GM19372 (cell line): ENCODE results near the gene ATXN1.

Experiments
- ATAC-seq: cut with Tn5 transposase; IDR thresholded peaks from one replicate; pipeline ENCODE4 v1.9.1; 2021; ENCODE audit warnings: mild to moderate bottlenecking, low read depth, moderate library complexity; ENCODE audit not compliant: unreplicated experiment

Gene ATXN1

GRCh38 chr6:16359563-16359962 is 401.7 kb downstream of the ATXN1 start:
- no peak for ATAC-seq

- no peak for ATAC-seq
These were observed 402.6 kb downstream of the ATXN1 start for GRCh38 chr6:16358531-16359138.

DNA sequence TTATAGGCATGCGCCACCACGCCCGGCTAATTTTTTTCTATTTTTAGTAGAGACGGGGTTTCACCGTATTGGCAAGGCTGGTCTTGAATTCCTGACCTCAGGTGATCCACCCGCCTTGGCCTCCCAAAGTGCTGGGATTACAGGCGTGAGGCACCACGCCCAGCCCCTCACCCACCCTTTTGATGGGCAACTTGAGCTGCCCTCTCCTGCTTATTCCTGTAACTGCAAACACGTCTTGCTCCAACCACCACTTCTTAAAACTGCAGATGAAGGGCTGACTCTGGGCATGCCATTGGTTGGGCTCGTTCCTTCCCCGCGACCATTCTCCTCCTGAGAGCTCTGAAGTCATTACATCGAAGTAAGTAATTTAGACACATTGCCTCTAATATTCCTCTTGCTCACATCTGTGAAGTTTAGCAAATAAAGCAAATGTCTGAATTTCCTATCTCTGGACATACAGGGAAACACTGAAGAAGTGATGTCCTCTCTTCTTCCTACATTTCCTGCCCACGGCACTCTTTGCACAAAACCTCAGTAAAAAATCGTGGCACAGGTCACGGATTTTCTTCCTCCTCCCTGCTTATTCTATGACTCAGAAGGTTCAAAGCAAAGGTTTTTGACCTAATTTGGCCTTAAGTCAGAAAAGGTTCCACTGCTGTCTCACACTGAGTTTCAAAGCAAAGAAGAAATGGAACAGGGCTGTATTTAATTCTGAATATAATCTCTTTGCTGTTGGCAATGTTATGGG is 405.4 kb downstream of the ATXN1 start:
- ATAC-seq: no peak

- no peak for ATAC-seq
These were observed 406.0 kb downstream of the ATXN1 start for GRCh38 chr6:16355238-16355637.

GRCh38 chr6:16354692-16355091 is 406.6 kb downstream of the ATXN1 start:
- no peak for ATAC-seq

GRCh38 chr6:16352821-16353438 is 408.3 kb downstream of the ATXN1 start:
- ATAC-seq: no peak

- ATAC-seq: no peak
These were observed 409.0 kb downstream of the ATXN1 start for GRCh38 chr6:16352258-16352635.

- no peak for ATAC-seq
These were observed 411.7 kb downstream of the ATXN1 start for GRCh38 chr6:16349544-16349943.

GRCh38 chr6:16346831-16347230 is 414.4 kb downstream of the ATXN1 start:
- ATAC-seq: no peak

- ATAC-seq: no peak
These were observed 415.6 kb downstream of the ATXN1 start for GRCh38 chr6:16345449-16346330.

- ATAC-seq: no peak
These were observed 416.5 kb downstream of the ATXN1 start for GRCh38 chr6:16344756-16345155.

DNA sequence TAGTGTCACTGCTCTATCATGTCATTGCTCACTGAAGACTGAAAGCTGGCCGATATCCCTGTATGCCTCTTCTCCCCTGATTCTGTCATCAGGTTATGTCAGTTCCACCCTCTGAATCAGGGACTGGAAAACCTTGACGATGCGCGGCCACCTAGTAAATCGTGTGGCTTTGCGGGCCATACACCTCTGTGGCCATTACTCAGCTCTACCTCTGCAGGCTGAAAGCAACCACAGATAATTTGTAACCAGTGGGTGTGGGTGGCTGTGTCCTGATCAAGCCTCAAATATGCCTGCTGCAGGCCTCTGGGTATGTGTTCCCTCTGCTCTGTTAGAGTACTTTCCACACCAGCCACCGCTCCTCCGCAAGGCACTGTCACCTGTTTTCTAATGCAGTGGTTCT is 417.7 kb downstream of the ATXN1 start:
- ATAC-seq: no peak

GRCh38 chr6:16339265-16339587 is 422.0 kb downstream of the ATXN1 start:
- ATAC-seq: no peak

GRCh38 chr6:16338577-16339264 is 422.5 kb downstream of the ATXN1 start:
- ATAC-seq: no peak

DNA sequence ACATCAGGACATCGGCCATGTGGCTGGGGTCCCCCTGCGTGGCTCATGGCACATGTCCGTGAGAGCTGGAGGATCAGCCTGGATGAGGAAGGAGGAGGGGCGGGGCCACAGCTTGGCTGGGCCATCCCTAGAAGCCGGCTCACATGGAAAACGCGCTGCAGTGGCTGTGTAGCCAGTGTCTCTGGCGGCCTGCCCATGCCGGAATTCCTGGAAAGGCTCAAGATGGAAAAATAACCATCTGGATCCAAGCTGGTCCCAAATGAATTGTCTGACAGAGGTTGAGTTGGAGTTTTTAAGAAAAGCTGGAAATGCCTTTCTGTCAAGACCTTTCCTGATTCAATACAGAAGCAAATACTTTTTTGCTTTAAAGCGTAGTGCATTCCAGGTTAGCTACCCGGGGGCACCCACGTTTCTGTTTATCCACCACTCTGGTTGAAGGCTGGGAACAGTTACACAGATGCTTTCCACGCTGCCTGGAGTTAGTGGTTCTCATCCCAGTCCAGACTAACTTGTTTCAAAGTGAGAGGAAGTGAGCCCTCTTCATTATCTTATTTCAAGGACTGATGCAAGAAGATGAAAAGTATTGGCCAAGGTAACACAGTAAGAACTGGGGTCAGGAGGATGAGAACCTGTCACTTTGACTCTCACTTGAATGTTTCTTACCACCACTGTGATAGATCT is 423.8 kb downstream of the ATXN1 start:
- ATAC-seq: no peak

- no peak for ATAC-seq
These were observed 424.4 kb downstream of the ATXN1 start for GRCh38 chr6:16336911-16337294.

DNA sequence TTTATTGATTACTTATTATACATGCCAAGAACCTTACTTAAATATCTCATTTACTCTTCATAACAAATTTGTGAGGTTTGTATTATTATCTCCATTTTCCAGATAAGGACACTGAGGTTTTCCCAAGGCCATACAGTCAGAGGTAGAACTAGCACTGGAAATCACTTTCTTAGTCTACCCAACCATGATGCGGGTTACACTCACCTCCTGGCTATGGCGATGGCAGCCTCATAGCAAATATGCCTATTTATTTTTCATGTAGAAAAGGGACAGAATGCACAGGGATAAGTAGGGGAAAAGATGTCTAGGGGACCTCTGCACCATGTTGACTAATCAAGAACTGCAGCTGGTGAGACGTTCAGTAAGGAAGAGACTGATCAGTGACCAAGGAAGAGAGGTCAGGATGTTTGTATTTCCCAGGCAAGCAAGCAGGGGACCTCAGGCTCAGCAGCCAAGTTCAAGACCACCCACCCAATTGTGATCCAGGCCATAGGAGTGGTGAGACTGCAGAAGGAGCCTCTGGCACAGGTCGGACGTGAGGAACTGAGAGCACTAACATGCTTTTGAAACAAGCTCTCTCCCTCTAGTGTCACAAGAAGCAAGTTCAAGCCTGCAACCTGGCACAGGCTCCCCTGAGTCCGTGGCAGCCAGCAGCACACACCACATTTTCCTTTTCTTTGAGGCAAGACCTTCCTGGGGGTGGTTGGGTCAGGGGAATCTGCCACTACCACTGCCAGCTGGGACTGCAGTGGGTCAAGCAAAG is 425.0 kb downstream of the ATXN1 start:
- ATAC-seq: no peak

- ATAC-seq: no peak
These were observed 426.1 kb downstream of the ATXN1 start for GRCh38 chr6:16335176-16335575.

DNA sequence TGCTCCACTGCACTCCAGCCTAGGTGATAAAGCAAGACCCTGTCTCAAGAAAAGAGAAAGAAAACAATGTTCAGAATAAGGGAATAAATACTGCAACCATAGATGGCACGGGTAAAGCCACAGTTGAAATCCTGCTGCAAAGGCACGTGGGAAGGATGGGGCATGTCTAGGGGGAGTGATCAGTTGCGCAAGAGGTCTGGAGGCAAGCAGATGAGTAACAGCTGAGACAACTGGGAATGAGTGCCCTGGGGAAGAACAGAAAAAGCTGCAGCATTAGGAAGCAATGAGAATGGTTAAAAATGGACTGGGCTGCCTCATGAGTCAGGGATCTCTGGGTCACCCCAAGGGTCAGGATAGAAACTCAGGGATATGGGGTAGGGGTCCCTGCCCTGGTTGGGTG is 426.6 kb downstream of the ATXN1 start:
- ATAC-seq: no peak
